ENCODE results near the gene DNER.
"Not testable (repeated sequence)": the region's sequence is repeated elsewhere in the genome, so short reads cannot be mapped to it uniquely, and the experiment has no call there.

Gene DNER

DNA sequence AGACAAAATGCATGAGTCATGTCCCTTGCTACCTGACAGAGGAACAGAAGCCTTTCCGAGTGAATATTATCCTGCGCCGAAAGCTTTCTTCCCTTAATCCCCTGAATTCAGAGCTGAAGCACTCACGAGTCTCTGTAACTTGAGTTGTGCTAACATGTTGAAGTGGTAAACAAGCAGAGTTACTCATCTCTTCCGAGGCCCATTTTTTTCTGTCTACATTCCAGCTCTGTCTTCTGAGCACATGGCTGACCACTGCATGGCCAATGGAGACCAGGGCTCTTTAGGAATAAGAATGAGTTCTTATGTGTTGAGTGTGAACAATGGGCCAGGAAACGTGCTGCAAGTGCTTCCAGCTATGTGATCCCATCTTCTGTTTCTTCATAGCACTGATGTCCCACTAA is 370.2 kb downstream of the DNER start:
- Histone ChIP-seq H3K27ac (no peak overlapping the region), H3K36me3 (no peaks in the 10 kb centered on the region), H3K4me3 (ENCODE audit: low read depth, low read length) (no peak overlapping the region), H3K9me3 (ENCODE audit: severe bottlenecking) (no peaks in the 10 kb centered on the region), H3K27me3 (ENCODE audit: insufficient read depth, low read depth, severe bottlenecking) (peaks cover 55% of the 10 kb centered on the region)
- no peak for DNase-seq
- TF ChIP-seq, protein P1, sequence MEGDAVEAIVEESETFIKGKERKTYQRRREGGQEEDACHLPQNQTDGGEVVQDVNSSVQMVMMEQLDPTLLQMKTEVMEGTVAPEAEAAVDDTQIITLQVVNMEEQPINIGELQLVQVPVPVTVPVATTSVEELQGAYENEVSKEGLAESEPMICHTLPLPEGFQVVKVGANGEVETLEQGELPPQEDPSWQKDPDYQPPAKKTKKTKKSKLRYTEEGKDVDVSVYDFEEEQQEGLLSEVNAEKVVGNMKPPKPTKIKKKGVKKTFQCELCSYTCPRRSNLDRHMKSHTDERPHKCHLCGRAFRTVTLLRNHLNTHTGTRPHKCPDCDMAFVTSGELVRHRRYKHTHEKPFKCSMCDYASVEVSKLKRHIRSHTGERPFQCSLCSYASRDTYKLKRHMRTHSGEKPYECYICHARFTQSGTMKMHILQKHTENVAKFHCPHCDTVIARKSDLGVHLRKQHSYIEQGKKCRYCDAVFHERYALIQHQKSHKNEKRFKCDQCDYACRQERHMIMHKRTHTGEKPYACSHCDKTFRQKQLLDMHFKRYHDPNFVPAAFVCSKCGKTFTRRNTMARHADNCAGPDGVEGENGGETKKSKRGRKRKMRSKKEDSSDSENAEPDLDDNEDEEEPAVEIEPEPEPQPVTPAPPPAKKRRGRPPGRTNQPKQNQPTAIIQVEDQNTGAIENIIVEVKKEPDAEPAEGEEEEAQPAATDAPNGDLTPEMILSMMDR (IDR thresholded peaks at IDR 0.05; ENCODE audit: low read depth, low read length) = no peak

DNA sequence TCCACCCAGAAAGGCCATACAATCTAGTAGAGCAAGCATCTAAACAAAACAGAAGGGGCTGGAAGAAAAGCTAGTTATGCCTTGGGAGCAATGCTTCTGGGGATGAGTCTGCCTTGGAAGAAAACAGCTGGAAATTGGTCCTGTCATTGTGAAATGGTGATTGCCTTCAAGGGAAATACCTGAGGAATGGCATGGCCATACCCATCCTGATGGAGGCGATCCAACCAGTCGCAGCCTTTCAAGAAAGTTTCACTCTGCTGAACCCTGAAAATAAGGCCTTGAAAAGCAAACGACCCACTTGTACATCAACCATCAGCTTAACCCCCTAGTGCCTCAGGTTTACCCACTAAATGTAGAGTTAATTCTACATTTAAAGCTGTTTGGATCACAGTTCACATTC is 370.7 kb downstream of the DNER start:
- Histone ChIP-seq H3K9me3 (ENCODE audit: severe bottlenecking) (no peaks in the 10 kb centered on the region), H3K36me3 (no peaks in the 10 kb centered on the region), H3K27ac (no peak overlapping the region), H3K4me3 (ENCODE audit: low read depth, low read length) (no peak overlapping the region), H3K27me3 (ENCODE audit: insufficient read depth, low read depth, severe bottlenecking) (peaks cover 57% of the 10 kb centered on the region)
- TF ChIP-seq, protein P1 (IDR thresholded peaks at IDR 0.05; ENCODE audit: low read depth, low read length) = no peak
- no peak for DNase-seq

DNA sequence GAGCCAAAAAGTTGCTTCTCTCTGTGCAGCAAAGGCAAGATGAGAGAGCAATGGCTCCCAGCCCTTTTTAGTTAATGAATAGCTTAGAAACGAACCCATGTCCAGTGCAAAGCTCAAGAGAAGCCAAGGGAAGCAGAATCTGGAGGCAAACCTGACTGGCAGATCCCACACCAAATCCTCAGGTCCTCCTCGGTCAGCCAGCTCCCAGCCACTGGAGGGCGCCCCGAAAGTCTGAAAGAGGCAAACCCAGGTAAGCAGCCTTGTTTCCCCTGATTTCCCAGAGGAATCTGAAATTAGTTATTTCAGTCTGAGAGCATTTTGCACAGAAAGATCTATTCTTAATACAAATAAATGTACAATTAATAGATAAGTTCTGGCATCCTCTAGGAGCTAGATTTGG is 372.0 kb downstream of the DNER start:
- H3K36me3 ChIP-seq = no peaks in the 10 kb centered on the region
- no peak overlapping the region for H3K4me3 ChIP-seq (ENCODE audit: low read depth, low read length)
- H3K27ac ChIP-seq = no peak overlapping the region
- DNase-seq = peak; percentile 30
- H3K27me3 ChIP-seq (ENCODE audit: insufficient read depth, low read depth, severe bottlenecking) = peaks cover 56% of the 10 kb centered on the region
- TF ChIP-seq, protein P1 (IDR thresholded peaks at IDR 0.05; ENCODE audit: low read depth, low read length) = peak; percentile 59
- no peaks in the 10 kb centered on the region for H3K9me3 ChIP-seq (ENCODE audit: severe bottlenecking)

DNA sequence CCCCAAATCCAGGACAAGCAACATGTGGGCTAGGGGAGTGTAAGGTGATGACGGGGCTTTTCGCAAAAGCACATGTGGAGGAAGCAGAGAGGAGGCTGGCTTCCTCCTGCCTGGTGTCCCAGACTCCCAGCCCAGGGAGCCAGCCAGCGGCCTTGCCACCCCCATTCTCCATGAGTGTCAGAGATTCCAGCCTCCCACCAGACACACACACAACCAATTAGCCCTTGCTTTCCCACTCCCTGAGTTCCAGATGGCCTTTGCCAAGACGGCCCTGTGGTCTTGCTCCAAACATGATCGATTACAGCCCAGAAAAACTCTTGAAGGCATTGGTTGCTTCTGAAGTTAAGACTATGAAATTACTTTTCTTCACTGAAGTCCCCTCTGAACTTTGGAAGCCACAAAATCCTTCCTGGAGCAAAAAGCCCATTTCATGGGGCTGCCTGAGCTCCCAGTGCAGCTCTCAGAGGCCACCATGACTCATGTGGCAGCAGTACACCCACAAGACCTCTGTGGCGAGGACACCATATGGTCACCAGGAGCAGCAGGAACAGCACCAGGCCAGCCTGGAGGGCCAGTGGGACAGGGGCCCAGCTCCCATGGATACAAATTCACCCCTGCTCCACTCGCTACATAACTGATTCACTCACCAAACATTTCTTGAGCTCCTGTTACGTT is 374.1 kb downstream of the DNER start:
- no peak overlapping the region for H3K27ac ChIP-seq
- TF ChIP-seq, protein P1 (IDR thresholded peaks at IDR 0.05; ENCODE audit: low read depth, low read length) = no peak
- DNase-seq = no peak
- H3K27me3 ChIP-seq (ENCODE audit: insufficient read depth, low read depth, severe bottlenecking) = peaks cover 47% of the 10 kb centered on the region
- H3K4me3 ChIP-seq (ENCODE audit: low read depth, low read length) = no peak overlapping the region
- H3K9me3 ChIP-seq (ENCODE audit: severe bottlenecking) = no peaks in the 10 kb centered on the region
- no peaks in the 10 kb centered on the region for H3K36me3 ChIP-seq

DNA sequence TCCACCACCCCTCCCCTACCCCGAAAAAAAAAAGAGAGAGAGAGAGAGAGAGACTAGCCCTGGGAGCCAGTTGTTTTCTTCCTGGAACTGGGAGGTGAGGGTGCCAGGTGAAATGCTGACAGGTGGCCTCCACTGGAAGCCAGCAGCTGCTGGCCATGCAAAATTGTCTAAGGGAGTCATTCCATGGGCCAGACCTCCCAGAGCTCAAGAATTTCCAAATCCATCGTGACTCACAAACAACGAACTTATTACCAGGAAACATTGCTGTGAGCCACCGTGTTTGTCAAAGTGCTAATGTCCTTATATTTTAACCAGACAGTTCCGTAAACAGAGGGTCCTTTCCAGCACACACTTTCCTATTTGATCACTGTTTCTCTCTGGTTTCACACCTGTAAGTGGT is 374.7 kb downstream of the DNER start:
- Histone ChIP-seq H3K4me3 (ENCODE audit: low read depth, low read length) (no peak overlapping the region), H3K27ac (no peak overlapping the region), H3K9me3 (ENCODE audit: severe bottlenecking) (no peaks in the 10 kb centered on the region), H3K36me3 (no peaks in the 10 kb centered on the region), H3K27me3 (ENCODE audit: insufficient read depth, low read depth, severe bottlenecking) (peaks cover 47% of the 10 kb centered on the region)
- DNase-seq = no peak
- TF ChIP-seq, protein P1 (IDR thresholded peaks at IDR 0.05; ENCODE audit: low read depth, low read length) = no peak

DNA sequence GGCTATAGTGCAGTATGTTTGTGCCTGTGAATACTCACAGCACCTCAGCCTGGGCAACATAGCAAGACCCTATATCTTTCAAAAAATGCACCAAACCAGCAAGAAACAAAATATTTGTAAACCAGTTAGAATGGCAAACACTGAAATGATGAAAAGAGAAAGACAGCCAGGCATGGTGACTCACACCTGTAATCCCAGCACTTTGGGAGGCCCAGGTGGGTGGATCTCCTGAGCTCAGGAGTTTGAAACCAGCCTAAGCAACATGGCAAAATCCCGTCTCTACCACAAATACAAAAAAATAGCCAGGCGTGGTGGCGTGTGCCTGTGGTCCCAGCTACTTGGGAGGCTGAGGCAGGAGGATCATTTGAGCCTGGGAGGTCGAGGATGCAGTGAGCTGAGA is 375.2 kb downstream of the DNER start:
- peaks cover 46% of the 10 kb centered on the region for H3K27me3 ChIP-seq (ENCODE audit: insufficient read depth, low read depth, severe bottlenecking)
- not testable (repeated sequence) for H3K36me3 ChIP-seq; H3K27ac ChIP-seq; H3K4me3 ChIP-seq (ENCODE audit: low read depth, low read length); DNase-seq; H3K9me3 ChIP-seq (ENCODE audit: severe bottlenecking)
